Measurements from ENCODE around the gene CELF3.
"Not testable (repeated sequence)": the region's sequence is repeated elsewhere in the genome, so short reads cannot be mapped to it uniquely, and the experiment has no call there.

The CELF3 gene

DNA sequence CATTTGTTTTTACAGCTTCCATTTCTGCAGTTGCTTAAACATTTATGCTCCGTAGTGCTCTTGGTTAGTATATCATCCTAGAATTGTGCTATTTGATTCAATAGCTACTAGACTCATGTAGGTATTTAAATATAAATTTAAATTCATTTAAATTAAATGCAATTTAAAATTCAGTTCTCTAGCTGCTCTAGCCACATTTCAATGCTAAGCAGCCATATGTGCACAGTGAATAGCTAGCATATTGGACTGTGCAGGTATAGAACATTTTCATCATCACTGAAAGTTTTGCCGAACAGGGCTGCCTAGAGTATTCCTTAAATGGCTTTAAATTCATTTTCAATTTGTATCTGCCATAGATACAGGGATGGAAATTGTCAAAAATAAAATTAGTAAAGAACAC lies 32.5 kb downstream of the CELF3 start (continued):
- TF ChIP-seq, protein P1, sequence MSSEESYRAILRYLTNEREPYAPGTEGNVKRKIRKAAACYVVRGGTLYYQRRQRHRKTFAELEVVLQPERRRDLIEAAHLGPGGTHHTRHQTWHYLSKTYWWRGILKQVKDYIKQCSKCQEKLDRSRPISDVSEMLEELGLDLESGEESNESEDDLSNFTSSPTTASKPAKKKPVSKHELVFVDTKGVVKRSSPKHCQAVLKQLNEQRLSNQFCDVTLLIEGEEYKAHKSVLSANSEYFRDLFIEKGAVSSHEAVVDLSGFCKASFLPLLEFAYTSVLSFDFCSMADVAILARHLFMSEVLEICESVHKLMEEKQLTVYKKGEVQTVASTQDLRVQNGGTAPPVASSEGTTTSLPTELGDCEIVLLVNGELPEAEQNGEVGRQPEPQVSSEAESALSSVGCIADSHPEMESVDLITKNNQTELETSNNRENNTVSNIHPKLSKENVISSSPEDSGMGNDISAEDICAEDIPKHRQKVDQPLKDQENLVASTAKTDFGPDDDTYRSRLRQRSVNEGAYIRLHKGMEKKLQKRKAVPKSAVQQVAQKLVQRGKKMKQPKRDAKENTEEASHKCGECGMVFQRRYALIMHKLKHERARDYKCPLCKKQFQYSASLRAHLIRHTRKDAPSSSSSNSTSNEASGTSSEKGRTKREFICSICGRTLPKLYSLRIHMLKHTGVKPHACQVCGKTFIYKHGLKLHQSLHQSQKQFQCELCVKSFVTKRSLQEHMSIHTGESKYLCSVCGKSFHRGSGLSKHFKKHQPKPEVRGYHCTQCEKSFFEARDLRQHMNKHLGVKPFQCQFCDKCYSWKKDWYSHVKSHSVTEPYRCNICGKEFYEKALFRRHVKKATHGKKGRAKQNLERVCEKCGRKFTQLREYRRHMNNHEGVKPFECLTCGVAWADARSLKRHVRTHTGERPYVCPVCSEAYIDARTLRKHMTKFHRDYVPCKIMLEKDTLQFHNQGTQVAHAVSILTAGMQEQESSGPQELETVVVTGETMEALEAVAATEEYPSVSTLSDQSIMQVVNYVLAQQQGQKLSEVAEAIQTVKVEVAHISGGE (tag by site-specific recombination; conservative IDR thresholded peaks at IDR 0.05; ENCODE audit: low read depth): no peak
- no peak for TF ChIP-seq ZFP37 (tag by site-specific recombination; IDR thresholded peaks at IDR 0.05)
- TF ChIP-seq, protein P2, sequence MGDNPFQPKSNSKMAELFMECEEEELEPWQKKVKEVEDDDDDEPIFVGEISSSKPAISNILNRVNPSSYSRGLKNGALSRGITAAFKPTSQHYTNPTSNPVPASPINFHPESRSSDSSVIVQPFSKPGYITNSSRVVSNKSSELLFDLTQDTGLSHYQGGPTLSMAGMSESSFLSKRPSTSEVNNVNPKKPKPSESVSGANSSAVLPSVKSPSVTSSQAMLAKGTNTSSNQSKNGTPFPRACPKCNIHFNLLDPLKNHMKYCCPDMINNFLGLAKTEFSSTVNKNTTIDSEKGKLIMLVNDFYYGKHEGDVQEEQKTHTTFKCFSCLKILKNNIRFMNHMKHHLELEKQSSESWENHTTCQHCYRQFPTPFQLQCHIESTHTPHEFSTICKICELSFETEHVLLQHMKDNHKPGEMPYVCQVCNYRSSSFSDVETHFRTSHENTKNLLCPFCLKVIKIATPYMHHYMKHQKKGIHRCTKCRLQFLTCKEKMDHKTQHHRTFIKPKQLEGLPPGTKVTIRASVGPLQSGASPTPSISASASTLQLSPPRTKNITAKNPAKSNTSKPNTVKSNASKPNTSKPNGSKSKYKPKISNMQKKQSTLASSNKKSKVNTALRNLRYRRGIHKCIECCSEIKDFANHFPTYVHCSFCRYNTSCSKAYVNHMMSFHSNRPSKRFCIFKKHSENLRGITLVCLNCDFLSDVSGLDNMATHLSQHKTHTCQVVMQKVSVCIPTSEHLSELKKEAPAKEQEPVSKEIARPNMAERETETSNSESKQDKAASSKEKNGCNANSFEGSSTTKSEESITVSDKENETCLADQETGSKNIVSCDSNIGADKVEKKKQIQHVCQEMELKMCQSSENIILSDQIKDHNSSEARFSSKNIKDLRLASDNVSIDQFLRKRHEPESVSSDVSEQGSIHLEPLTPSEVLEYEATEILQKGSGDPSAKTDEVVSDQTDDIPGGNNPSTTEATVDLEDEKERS (tag by site-specific recombination; IDR thresholded peaks at IDR 0.05): no peak
- TF ChIP-seq, protein P3, sequence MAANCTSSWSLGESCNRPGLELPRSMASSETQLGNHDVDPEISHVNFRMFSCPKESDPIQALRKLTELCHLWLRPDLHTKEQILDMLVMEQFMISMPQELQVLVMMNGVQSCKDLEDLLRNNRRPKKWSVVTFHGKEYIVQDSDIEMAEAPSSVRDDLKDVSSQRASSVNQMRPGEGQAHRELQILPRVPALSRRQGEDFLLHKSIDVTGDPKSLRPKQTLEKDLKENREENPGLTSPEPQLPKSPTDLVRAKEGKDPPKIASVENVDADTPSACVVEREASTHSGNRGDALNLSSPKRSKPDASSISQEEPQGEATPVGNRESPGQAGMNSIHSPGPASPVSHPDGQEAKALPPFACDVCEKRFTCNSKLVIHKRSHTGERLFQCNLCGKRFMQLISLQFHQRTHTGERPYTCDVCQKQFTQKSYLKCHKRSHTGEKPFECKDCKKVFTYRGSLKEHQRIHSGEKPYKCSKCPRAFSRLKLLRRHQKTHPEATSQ (tag by site-specific recombination; IDR thresholded peaks at IDR 0.05): no peak
- TF ChIP-seq ZNF544 (tag by site-specific recombination; IDR thresholded peaks at IDR 0.05): no peak
- TF ChIP-seq, protein P4, sequence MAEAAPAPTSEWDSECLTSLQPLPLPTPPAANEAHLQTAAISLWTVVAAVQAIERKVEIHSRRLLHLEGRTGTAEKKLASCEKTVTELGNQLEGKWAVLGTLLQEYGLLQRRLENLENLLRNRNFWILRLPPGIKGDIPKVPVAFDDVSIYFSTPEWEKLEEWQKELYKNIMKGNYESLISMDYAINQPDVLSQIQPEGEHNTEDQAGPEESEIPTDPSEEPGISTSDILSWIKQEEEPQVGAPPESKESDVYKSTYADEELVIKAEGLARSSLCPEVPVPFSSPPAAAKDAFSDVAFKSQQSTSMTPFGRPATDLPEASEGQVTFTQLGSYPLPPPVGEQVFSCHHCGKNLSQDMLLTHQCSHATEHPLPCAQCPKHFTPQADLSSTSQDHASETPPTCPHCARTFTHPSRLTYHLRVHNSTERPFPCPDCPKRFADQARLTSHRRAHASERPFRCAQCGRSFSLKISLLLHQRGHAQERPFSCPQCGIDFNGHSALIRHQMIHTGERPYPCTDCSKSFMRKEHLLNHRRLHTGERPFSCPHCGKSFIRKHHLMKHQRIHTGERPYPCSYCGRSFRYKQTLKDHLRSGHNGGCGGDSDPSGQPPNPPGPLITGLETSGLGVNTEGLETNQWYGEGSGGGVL (tag by site-specific recombination; IDR thresholded peaks at IDR 0.05): no peak
- TF ChIP-seq, protein P5, sequence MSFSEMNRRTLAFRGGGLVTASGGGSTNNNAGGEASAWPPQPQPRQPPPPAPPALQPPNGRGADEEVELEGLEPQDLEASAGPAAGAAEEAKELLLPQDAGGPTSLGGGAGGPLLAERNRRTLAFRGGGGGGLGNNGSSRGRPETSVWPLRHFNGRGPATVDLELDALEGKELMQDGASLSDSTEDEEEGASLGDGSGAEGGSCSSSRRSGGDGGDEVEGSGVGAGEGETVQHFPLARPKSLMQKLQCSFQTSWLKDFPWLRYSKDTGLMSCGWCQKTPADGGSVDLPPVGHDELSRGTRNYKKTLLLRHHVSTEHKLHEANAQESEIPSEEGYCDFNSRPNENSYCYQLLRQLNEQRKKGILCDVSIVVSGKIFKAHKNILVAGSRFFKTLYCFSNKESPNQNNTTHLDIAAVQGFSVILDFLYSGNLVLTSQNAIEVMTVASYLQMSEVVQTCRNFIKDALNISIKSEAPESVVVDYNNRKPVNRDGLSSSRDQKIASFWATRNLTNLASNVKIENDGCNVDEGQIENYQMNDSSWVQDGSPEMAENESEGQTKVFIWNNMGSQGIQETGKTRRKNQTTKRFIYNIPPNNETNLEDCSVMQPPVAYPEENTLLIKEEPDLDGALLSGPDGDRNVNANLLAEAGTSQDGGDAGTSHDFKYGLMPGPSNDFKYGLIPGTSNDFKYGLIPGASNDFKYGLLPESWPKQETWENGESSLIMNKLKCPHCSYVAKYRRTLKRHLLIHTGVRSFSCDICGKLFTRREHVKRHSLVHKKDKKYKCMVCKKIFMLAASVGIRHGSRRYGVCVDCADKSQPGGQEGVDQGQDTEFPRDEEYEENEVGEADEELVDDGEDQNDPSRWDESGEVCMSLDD (tag by site-specific recombination; IDR thresholded peaks at IDR 0.05): no peak
- TF ChIP-seq, protein P6, sequence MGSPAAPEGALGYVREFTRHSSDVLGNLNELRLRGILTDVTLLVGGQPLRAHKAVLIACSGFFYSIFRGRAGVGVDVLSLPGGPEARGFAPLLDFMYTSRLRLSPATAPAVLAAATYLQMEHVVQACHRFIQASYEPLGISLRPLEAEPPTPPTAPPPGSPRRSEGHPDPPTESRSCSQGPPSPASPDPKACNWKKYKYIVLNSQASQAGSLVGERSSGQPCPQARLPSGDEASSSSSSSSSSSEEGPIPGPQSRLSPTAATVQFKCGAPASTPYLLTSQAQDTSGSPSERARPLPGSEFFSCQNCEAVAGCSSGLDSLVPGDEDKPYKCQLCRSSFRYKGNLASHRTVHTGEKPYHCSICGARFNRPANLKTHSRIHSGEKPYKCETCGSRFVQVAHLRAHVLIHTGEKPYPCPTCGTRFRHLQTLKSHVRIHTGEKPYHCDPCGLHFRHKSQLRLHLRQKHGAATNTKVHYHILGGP (tag by site-specific recombination; IDR thresholded peaks at IDR 0.05): no peak
- TF ChIP-seq ZBTB20 (tag by site-specific recombination; IDR thresholded peaks at IDR 0.05): no peak
- TF ChIP-seq ZNF10 (tag by site-specific recombination; IDR thresholded peaks at IDR 0.05): no peak
- no peak for TF ChIP-seq HOXC10 (CRISPR knock-in tag; IDR thresholded peaks at IDR 0.05)
- TF ChIP-seq OVOL3 (tag by site-specific recombination; IDR thresholded peaks at IDR 0.05): no peak
- TF ChIP-seq ZNF596 (tag by site-specific recombination; IDR thresholded peaks at IDR 0.05): no peak

DNA sequence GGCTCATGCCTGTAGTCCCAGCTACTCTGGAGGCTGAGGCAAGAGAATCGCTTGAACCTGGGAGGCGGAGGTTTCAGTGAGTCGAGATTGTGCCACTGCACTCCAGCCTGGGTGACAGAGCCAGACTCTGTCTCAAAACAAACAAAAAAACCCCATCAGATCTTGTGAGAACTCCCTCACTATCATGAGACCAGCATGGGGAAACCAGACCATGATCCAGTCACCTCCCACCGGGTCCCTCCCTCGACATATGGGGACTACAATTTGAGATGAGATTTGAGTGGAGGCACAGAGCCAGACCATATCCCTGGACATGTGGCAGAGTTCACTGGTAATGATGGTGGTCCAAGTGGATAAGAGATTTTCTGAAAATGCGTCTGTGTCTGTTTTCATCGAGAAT lies 33.7 kb downstream of the CELF3 start:
- POLR2A ChIA-PET; H3K9me3 ChIP-seq (ENCODE audit: control insufficient read depth, insufficient read depth, low read depth, low read length); H3K27ac ChIP-seq (ENCODE audit: extremely low read depth, low read depth, low read length); H3K4me1 ChIP-seq (ENCODE audit: control insufficient read depth, insufficient read depth, low read length); H3K4me3 ChIP-seq (ENCODE audit: low read depth, low read length): not testable (repeated sequence)
- CTCF ChIA-PET: interaction anchor here (1.3 kb wide), 1 partner anchor 10 kb away, joined by 7 read pairs; no protein-coding TSS in a partner anchor
- H3K36me3 ChIP-seq (ENCODE audit: control insufficient read depth in 2 of 2, insufficient read depth in 1 of 2, low read length in 2 of 2): peaks cover 8 to 22% of the 10 kb centered on the region in 2 experiments; a peak in 2 of 3 replicates
